HepG2 (cell line): ENCODE data around the gene PRR15L. TPM values are rescaled to one million over a fixed set of nuclear protein-coding genes. Genes with fewer than 3 reads are reported as not detected.

Experiments
- BRCA1 ChIP-seq: sonication (generic); formaldehyde crosslinking; IDR thresholded peaks from 2 replicates; pipeline ENCODE4 v1.4.0; 2020; ENCODE audit warnings: missing genetic modification reagents
- CAMTA2 ChIP-seq: sonication (generic); formaldehyde crosslinking; IDR thresholded peaks from 2 replicates; pipeline ENCODE4 v1.4.0; 2020; ENCODE audit warnings: mild to moderate bottlenecking, missing genetic modification reagents, borderline replicate concordance
- KLF6 ChIP-seq: IDR thresholded peaks from 2 replicates; pipeline ENCODE4 v1.8.0; 2016; ENCODE audit warnings: missing biosample characterization, missing genetic modification reagents
- NFE2 ChIP-seq: sonication (generic); formaldehyde crosslinking; IDR thresholded peaks from 2 replicates; pipeline ENCODE4 v1.4.0; 2020; ENCODE audit warnings: missing genetic modification reagents
- POLR2G ChIP-seq: fragments of 200-400 bp; formaldehyde crosslinking; IDR thresholded peaks from 2 replicates; pipeline ENCODE4 v1.6.1; 2018; ENCODE audit warnings: mild to moderate bottlenecking, low read depth, low read length, moderate library complexity
- RBAK ChIP-seq: sonication (generic); formaldehyde crosslinking; IDR thresholded peaks from 2 replicates; pipeline ENCODE4 v1.5.1; 2020; ENCODE audit warnings: mild to moderate bottlenecking, missing genetic modification reagents
- REPIN1 ChIP-seq: sonication (generic); formaldehyde crosslinking; IDR thresholded peaks from 2 replicates; pipeline ENCODE4 v1.8.0; 2022; ENCODE audit warnings: missing genetic modification reagents, low read depth, mild to moderate bottlenecking, borderline replicate concordance
- SATB2 ChIP-seq: sonication (generic); formaldehyde crosslinking; IDR thresholded peaks from 2 replicates; pipeline ENCODE4 v1.5.0; 2020; ENCODE audit warnings: missing genetic modification reagents
- SIN3A ChIP-seq: IDR thresholded peaks from 2 replicates; pipeline ENCODE4 v1.6.1; 2011; ENCODE audit warnings: low read depth, mild to moderate bottlenecking, control low read depth, low read length, borderline replicate concordance
- SMC3 ChIP-seq: IDR thresholded peaks from 2 replicates; pipeline ENCODE4 v1.6.1; 2011; ENCODE audit warnings: low read length, improper control_type of control experiment
- ZNF260 ChIP-seq: sonication (generic); formaldehyde crosslinking; IDR thresholded peaks from 2 replicates; pipeline ENCODE4 v1.4.0; 2020; ENCODE audit warnings: missing genetic modification reagents, low read depth, mild to moderate bottlenecking, borderline replicate concordance
- ZNF33A ChIP-seq: sonication (generic); formaldehyde crosslinking; IDR thresholded peaks from 2 replicates; pipeline ENCODE4 v1.5.1; 2020; ENCODE audit warnings: missing genetic modification reagents, mild to moderate bottlenecking, moderate library complexity, borderline replicate concordance
- ZNF44 ChIP-seq: sonication (generic); formaldehyde crosslinking; IDR thresholded peaks from 2 replicates; pipeline ENCODE4 v1.5.1; 2020; ENCODE audit warnings: mild to moderate bottlenecking, missing genetic modification reagents
- ZNF510 ChIP-seq: sonication (generic); formaldehyde crosslinking; IDR thresholded peaks from 2 replicates; pipeline ENCODE4 v1.4.0; 2020; ENCODE audit warnings: low read depth, mild to moderate bottlenecking, missing genetic modification reagents
- ZNF512B ChIP-seq: sonication (generic); formaldehyde crosslinking; IDR thresholded peaks from 2 replicates; pipeline ENCODE4 v1.5.1; 2020; ENCODE audit warnings: missing genetic modification reagents, mild to moderate bottlenecking, borderline replicate concordance
- ZNF570 ChIP-seq: sonication (generic); formaldehyde crosslinking; IDR thresholded peaks from 2 replicates; pipeline ENCODE4 v1.4.0; 2020; ENCODE audit warnings: mild to moderate bottlenecking, missing genetic modification reagents, borderline replicate concordance
- ZNF598 ChIP-seq: sonication (generic); formaldehyde crosslinking; IDR thresholded peaks from 2 replicates; pipeline ENCODE4 v1.5.1; 2020; ENCODE audit warnings: mild to moderate bottlenecking, missing genetic modification reagents, borderline replicate concordance
- ZNF672 ChIP-seq: sonication (generic); formaldehyde crosslinking; IDR thresholded peaks from 2 replicates; pipeline ENCODE4 v1.8.1; 2022; ENCODE audit warnings: missing genetic modification reagents
- polyA plus RNA-seq, 8 experiments: library from polyadenylated mRNA; depleted of rRNA in 3 of 8; stranded (reverse) in 7 of 8; unstranded in 1 of 8; fragments of >200 nt; fragmentation: Illumina TruSeq in 4 of 8; extraction: Trizol in 4 of 8; gene quantifications; 2 replicates each; pipeline versions ENCODE4 v1.2.1 to v1.2.3, GENCODE V29; 2011 to 2016; ENCODE audit warnings: low read depth in 4 of 8, missing spikeins in 1 of 8, mixed read lengths in 1 of 8; ENCODE audit not compliant: insufficient read depth in 1 of 8
- total RNA-seq, 5 experiments: library from RNA; depleted of rRNA; stranded (reverse); fragments of >200 nt; fragmentation: Illumina TruSeq; extraction: Trizol; gene quantifications; 2 replicates each; pipeline ENCODE4 v1.2.3, GENCODE V29; 2016; ENCODE audit warnings: low read depth in 1 of 5
- TF ChIP-seq, protein P1 (sequence below): sonication (generic); formaldehyde crosslinking; IDR thresholded peaks from 2 replicates; pipeline ENCODE4 v1.5.0; 2020; ENCODE audit warnings: missing genetic modification reagents
- TF ChIP-seq, protein P2 (sequence below): fragments of 450-650 bp; IDR thresholded peaks from 2 replicates; pipeline ENCODE4 v1.6.1; 2016
- TF ChIP-seq, protein P3 (sequence below): sonication (generic); formaldehyde crosslinking; IDR thresholded peaks from 2 replicates; pipeline ENCODE4 v1.4.0; 2020; ENCODE audit warnings: missing genetic modification reagents, borderline replicate concordance

PRR15L gene
- total and polyA plus RNA-seq, 2 of the 13 experiments (the other 11 are each of a cell fraction or from before 2014, with no cell fraction given), result 0.44 to 2.0 TPM

GRCh38 chr17:47949197-47949759, 8.4 kb downstream of the PRR15L start (continued):
- TF ChIP-seq, protein P1, sequence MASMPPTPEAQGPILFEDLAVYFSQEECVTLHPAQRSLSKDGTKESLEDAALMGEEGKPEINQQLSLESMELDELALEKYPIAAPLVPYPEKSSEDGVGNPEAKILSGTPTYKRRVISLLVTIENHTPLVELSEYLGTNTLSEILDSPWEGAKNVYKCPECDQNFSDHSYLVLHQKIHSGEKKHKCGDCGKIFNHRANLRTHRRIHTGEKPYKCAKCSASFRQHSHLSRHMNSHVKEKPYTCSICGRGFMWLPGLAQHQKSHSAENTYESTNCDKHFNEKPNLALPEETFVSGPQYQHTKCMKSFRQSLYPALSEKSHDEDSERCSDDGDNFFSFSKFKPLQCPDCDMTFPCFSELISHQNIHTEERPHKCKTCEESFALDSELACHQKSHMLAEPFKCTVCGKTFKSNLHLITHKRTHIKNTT (CRISPR knock-in tag), result no peak
- TF ChIP-seq CAMTA2 (no peak), ZNF598 (peak; percentile 33; the same call in 1 of the 2 replicates), ZNF512B (CRISPR knock-in tag) (no peak), ZNF510 (no peak), SMC3 (peak; percentile 49; the same call in 1 of the 2 replicates), ZNF44 (CRISPR knock-in tag) (peak; percentile 91), NFE2 (CRISPR knock-in tag) (no peak), BRCA1 (CRISPR knock-in tag) (no peak), RBAK (no peak), ZNF672 (CRISPR knock-in tag) (no peak), SATB2 (CRISPR knock-in tag) (no peak), REPIN1 (CRISPR knock-in tag) (peak; percentile 86; the same call in 1 of the 2 replicates), ZNF260 (no peak), ZNF33A (no peak), POLR2G (peak; percentile 43), SIN3A (peak; percentile 45; the same call in 1 of the 2 replicates), ZNF570 (CRISPR knock-in tag) (no peak), KLF6 (no peak)
- TF ChIP-seq, protein P2, sequence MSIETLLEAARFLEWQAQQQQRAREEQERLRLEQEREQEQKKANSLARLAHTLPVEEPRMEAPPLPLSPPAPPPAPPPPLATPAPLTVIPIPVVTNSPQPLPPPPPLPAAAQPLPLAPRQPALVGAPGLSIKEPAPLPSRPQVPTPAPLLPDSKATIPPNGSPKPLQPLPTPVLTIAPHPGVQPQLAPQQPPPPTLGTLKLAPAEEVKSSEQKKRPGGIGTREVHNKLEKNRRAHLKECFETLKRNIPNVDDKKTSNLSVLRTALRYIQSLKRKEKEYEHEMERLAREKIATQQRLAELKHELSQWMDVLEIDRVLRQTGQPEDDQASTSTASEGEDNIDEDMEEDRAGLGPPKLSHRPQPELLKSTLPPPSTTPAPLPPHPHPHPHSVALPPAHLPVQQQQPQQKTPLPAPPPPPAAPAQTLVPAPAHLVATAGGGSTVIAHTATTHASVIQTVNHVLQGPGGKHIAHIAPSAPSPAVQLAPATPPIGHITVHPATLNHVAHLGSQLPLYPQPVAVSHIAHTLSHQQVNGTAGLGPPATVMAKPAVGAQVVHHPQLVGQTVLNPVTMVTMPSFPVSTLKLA, result no peak
- TF ChIP-seq, protein P3, sequence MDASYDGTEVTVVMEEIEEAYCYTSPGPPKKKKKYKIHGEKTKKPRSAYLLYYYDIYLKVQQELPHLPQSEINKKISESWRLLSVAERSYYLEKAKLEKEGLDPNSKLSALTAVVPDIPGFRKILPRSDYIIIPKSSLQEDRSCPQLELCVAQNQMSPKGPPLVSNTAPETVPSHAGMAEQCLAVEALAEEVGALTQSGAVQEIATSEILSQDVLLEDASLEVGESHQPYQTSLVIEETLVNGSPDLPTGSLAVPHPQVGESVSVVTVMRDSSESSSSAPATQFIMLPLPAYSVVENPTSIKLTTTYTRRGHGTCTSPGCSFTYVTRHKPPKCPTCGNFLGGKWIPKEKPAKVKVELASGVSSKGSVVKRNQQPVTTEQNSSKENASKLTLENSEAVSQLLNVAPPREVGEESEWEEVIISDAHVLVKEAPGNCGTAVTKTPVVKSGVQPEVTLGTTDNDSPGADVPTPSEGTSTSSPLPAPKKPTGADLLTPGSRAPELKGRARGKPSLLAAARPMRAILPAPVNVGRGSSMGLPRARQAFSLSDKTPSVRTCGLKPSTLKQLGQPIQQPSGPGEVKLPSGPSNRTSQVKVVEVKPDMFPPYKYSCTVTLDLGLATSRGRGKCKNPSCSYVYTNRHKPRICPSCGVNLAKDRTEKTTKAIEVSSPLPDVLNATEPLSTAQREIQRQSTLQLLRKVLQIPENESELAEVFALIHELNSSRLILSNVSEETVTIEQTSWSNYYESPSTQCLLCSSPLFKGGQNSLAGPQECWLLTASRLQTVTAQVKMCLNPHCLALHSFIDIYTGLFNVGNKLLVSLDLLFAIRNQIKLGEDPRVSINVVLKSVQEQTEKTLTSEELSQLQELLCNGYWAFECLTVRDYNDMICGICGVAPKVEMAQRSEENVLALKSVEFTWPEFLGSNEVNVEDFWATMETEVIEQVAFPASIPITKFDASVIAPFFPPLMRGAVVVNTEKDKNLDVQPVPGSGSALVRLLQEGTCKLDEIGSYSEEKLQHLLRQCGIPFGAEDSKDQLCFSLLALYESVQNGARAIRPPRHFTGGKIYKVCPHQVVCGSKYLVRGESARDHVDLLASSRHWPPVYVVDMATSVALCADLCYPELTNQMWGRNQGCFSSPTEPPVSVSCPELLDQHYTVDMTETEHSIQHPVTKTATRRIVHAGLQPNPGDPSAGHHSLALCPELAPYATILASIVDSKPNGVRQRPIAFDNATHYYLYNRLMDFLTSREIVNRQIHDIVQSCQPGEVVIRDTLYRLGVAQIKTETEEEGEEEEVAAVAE, result no peak
